Measurements from ENCODE around the gene LMCD1. TPM values are rescaled to one million over a fixed set of nuclear protein-coding genes. Genes with fewer than 3 reads are reported as not detected.

Gene LMCD1
- total RNA-seq, 4 donors from 2014 or later = 1.6 to 90.8 (median 12.3) TPM

- Histone ChIP-seq H3K27ac (no peak overlapping the region), H3K36me3 (no peaks in the 10 kb centered on the region), H3K27me3 (no peaks in the 10 kb centered on the region), H3K9me3 (no peaks in the 10 kb centered on the region), H3K4me1 (no peaks in the 10 kb centered on the region), H3K4me3 (no peak overlapping the region)
- DNase-seq = no peak
- TF ChIP-seq POLR2A (IDR thresholded peaks at IDR 0.05) = no peak
- no peak for TF ChIP-seq CTCF (IDR thresholded peaks at IDR 0.05)
Measured at GRCh38 chr3:8457039-8457438, 44.6 kb upstream of the LMCD1 start.

GRCh38 chr3:8458238-8458661 is 43.4 kb upstream of the LMCD1 start:
- no peak for DNase-seq
- Histone ChIP-seq H3K27ac (peak overlapping the region in 2 of 4 donors; percentile 35 to 55), H3K4me1 (no peaks in the 10 kb centered on the region), H3K36me3 (no peaks in the 10 kb centered on the region), H3K27me3 (no peaks in the 10 kb centered on the region), H3K9me3 (no peaks in the 10 kb centered on the region), H3K4me3 (no peak overlapping the region)
- TF ChIP-seq CTCF (IDR thresholded peaks at IDR 0.05) (no peak), POLR2A (IDR thresholded peaks at IDR 0.05) (no peak)

GRCh38 chr3:8458711-8459110 is 42.9 kb upstream of the LMCD1 start:
- Histone ChIP-seq H3K9me3 (no peaks in the 10 kb centered on the region), H3K36me3 (no peaks in the 10 kb centered on the region), H3K27me3 (no peaks in the 10 kb centered on the region), H3K4me1 (no peaks in the 10 kb centered on the region), H3K27ac (peak overlapping the region in 2 of 4 donors; percentile 46 to 55), H3K4me3 (no peak overlapping the region)
- DNase-seq = peak in 1 of 3 donors; percentile 53
- no peak for TF ChIP-seq POLR2A (IDR thresholded peaks at IDR 0.05)
- no peak for TF ChIP-seq CTCF (IDR thresholded peaks at IDR 0.05)

- no peak for TF ChIP-seq CTCF (IDR thresholded peaks at IDR 0.05)
- TF ChIP-seq POLR2A (IDR thresholded peaks at IDR 0.05) = no peak
- Histone ChIP-seq H3K9me3 (no peaks in the 10 kb centered on the region), H3K4me1 (no peaks in the 10 kb centered on the region), H3K27ac (no peak overlapping the region), H3K36me3 (no peaks in the 10 kb centered on the region), H3K4me3 (no peak overlapping the region), H3K27me3 (no peaks in the 10 kb centered on the region)
- no peak for DNase-seq
Measured at GRCh38 chr3:8460050-8460708, 41.4 kb upstream of the LMCD1 start.

- Histone ChIP-seq H3K36me3 (no peaks in the 10 kb centered on the region), H3K27ac (no peak overlapping the region), H3K4me1 (no peaks in the 10 kb centered on the region), H3K4me3 (no peak overlapping the region), H3K9me3 (no peaks in the 10 kb centered on the region), H3K27me3 (no peaks in the 10 kb centered on the region)
- DNase-seq = no peak
- TF ChIP-seq CTCF (IDR thresholded peaks at IDR 0.05) = no peak
- TF ChIP-seq POLR2A (IDR thresholded peaks at IDR 0.05) = no peak
Measured at GRCh38 chr3:8460815-8461456, 40.7 kb upstream of the LMCD1 start.
